Hepatocyte (in vitro differentiated cells): ENCODE data around the gene RASSF9. TPM values are rescaled to one million over a fixed set of nuclear protein-coding genes. Genes with fewer than 3 reads are reported as not detected.

ENCODE experiments used
- DNase-seq: peaks from one replicate; pipeline ENCODE4 v3.0.0-alpha.2; 2016; ENCODE audit warnings: low spot score
- H2AFZ ChIP-seq: fragments of 200-600 bp; sonication (generic); 2 replicates; pipeline ENCODE4 v1.6.0; 2016; ENCODE audit warnings: antibody characterized with exemption, mild to moderate bottlenecking
- H3K27ac ChIP-seq: fragments of 200-600 bp; sonication (generic); 2 replicates; pipeline ENCODE4 v1.5.1; 2016; ENCODE audit warnings: mild to moderate bottlenecking
- H3K27me3 ChIP-seq: fragments of 200-600 bp; sonication (generic); 2 replicates; pipeline ENCODE4 v1.6.1; 2016
- H3K36me3 ChIP-seq: fragments of 200-600 bp; sonication (generic); replicated peaks from 2 replicates; pipeline ENCODE4 v1.5.1; 2016; ENCODE audit warnings: low read depth; ENCODE audit not compliant: insufficient read depth
- H3K4me1 ChIP-seq: fragments of 200-600 bp; sonication (generic); 2 replicates; pipeline ENCODE4 v1.5.1; 2016; ENCODE audit warnings: mild to moderate bottlenecking, moderate library complexity; ENCODE audit not compliant: insufficient read depth
- H3K4me2 ChIP-seq: fragments of 200-600 bp; sonication (generic); 2 replicates; pipeline ENCODE4 v1.6.0; 2016
- H3K4me3 ChIP-seq: fragments of 200-600 bp; sonication (generic); 2 replicates; pipeline ENCODE4 v1.5.1; 2016; ENCODE audit warnings: mild to moderate bottlenecking
- H3K79me2 ChIP-seq: fragments of 200-600 bp; sonication (generic); 2 replicates; pipeline ENCODE4 v1.6.0; 2017; ENCODE audit warnings: mild to moderate bottlenecking
- H3K9me2 ChIP-seq: fragments of 200-600 bp; sonication (generic); replicated peaks from 2 replicates; pipeline ENCODE4 v1.6.0; 2017; ENCODE audit warnings: mild to moderate bottlenecking; ENCODE audit not compliant: insufficient read depth
- H3K9me3 ChIP-seq: fragments of 200-600 bp; sonication (generic); 2 replicates; pipeline ENCODE4 v1.5.1; 2016; ENCODE audit warnings: low read depth, mild to moderate bottlenecking
- H4K20me1 ChIP-seq: fragments of 200-600 bp; sonication (generic); 2 replicates; pipeline ENCODE4 v1.6.0; 2016; ENCODE audit warnings: mild to moderate bottlenecking; ENCODE audit not compliant: insufficient read depth, poor library complexity, severe bottlenecking
- CTCF ChIP-seq: fragments of 200-600 bp; sonication (generic); IDR thresholded peaks from 2 replicates; pipeline ENCODE4 v1.5.1; 2016; ENCODE audit warnings: antibody characterized with exemption, mild to moderate bottlenecking; ENCODE audit not compliant: poor library complexity
- EZH2 ChIP-seq: fragments of 200-600 bp; sonication (generic); IDR thresholded peaks from 2 replicates; pipeline ENCODE4 v1.6.1; 2016; ENCODE audit warnings: antibody characterized with exemption, mild to moderate bottlenecking, borderline replicate concordance
- EZH2phosphoT487 ChIP-seq: fragments of 200-600 bp; sonication (generic); IDR thresholded peaks from one replicate; pipeline ENCODE4 v1.6.1; 2018; ENCODE audit warnings: antibody characterized with exemption, mild to moderate bottlenecking, low read depth, moderate library complexity; ENCODE audit not compliant: unreplicated experiment, severe bottlenecking
- WGBS: methylation state at CpG from one replicate; pipeline ENCODE4 v1.1.6; 2016; ENCODE audit warnings: low lambda C conversion rate; ENCODE audit errors: missing lambda C conversion rate; 5-methylcytosine and 5-hydroxymethylcytosine counted together
- polyA plus RNA-seq: library from polyadenylated mRNA; unstranded; fragments of >200 nt; fragmentation: Nextera tagmentation; extraction: Ambion mirVana; gene quantifications from 2 replicates; pipeline ENCODE4 v1.2.1, GENCODE V29; 2016
- total RNA-seq: library from RNA; depleted of rRNA; stranded (reverse); fragments of >200 nt; gene quantifications from 2 replicates; pipeline ENCODE4 v1.2.3, GENCODE V29; 2014

RASSF9 gene
- total and polyA plus RNA-seq, 2 experiments from 2014 or later = 0.31 to 0.60 TPM

- H3K4me2 ChIP-seq = no peak overlapping the region
- H3K79me2 ChIP-seq = no peaks in the 10 kb centered on the region
- H3K4me3 ChIP-seq = no peak overlapping the region
- no peak overlapping the region for H3K27ac ChIP-seq
- H3K27me3 ChIP-seq = no peaks in the 10 kb centered on the region
- DNase-seq = no peak
- no peaks in the 10 kb centered on the region for H3K4me1 ChIP-seq
- no peak overlapping the region for H2AFZ ChIP-seq
- no peaks in the 10 kb centered on the region for H4K20me1 ChIP-seq
- H3K9me2 ChIP-seq = no peaks in the 10 kb centered on the region
- no peak for TF ChIP-seq EZH2
- TF ChIP-seq CTCF = no peak
- TF ChIP-seq EZH2phosphoT487 = no peak
- 89% methylated on average over 2 of the region's 2 CpGs for WGBS
- no peaks in the 10 kb centered on the region for H3K36me3 ChIP-seq
- H3K9me3 ChIP-seq = no peaks in the 10 kb centered on the region
These were observed 38.1 kb downstream of the RASSF9 start for GRCh38 chr12:85798122-85798521.

GRCh38 chr12:85796001-85796400 is 40.2 kb downstream of the RASSF9 start:
- Histone ChIP-seq H3K4me1 (no peaks in the 10 kb centered on the region), H3K27me3 (no peaks in the 10 kb centered on the region), H3K79me2 (no peaks in the 10 kb centered on the region), H2AFZ (no peak overlapping the region), H4K20me1 (no peaks in the 10 kb centered on the region), H3K9me3 (no peaks in the 10 kb centered on the region), H3K27ac (no peak overlapping the region), H3K36me3 (no peaks in the 10 kb centered on the region), H3K4me2 (no peak overlapping the region), H3K9me2 (no peaks in the 10 kb centered on the region), H3K4me3 (no peak overlapping the region)
- TF ChIP-seq EZH2phosphoT487 (no peak), CTCF (no peak), EZH2 (no peak)
- no peak for DNase-seq

- Histone ChIP-seq H3K9me3 (no peaks in the 10 kb centered on the region), H2AFZ (no peak overlapping the region), H3K79me2 (no peaks in the 10 kb centered on the region), H3K4me1 (no peaks in the 10 kb centered on the region), H3K27me3 (no peaks in the 10 kb centered on the region), H3K4me3 (no peak overlapping the region), H3K9me2 (no peaks in the 10 kb centered on the region), H4K20me1 (no peaks in the 10 kb centered on the region), H3K4me2 (no peak overlapping the region), H3K36me3 (no peaks in the 10 kb centered on the region), H3K27ac (no peak overlapping the region)
- TF ChIP-seq CTCF (no peak), EZH2 (no peak), EZH2phosphoT487 (no peak)
- DNase-seq = no peak
- WGBS = 91% methylated on average over 1 of the region's 1 CpG
These were observed 41.7 kb downstream of the RASSF9 start for GRCh38 chr12:85794531-85794930.
